ENCODE data around the gene NPM1. TPM values are rescaled to one million over a fixed set of nuclear protein-coding genes. Genes with fewer than 3 reads are reported as not detected.
"Not testable (repeated sequence)": the region's sequence is repeated elsewhere in the genome, so short reads cannot be mapped to it uniquely, and the experiment has no call there.

NPM1 gene
- total and polyA plus RNA-seq, 4 experiments from 2014 or later = 595 to 892 (median 817) TPM

- intact Hi-C loops (cut with micrococcal nuclease) = no loop called here
- no peak overlapping the region for H3K4me3 ChIP-seq (ENCODE audit: low read length in 2 of 2)
- POLR2A ChIA-PET (ENCODE audit: partially characterized antibody) = interaction anchor here (1.3 to 1.8 kb wide), 2 partner anchors 17 to 23 kb away, joined by 4 to 9 read pairs; partner anchors contain the start of gene NPM1
- Mint-ChIP-seq H3K4me1 (peaks cover 20 to 40% (median 32%) of the 10 kb centered on the region in 4 donors), H3K27me3 (no peaks in the 10 kb centered on the region), H3K36me3 (peaks cover 66 to 80% of the 10 kb centered on the region in 2 donors), H3K4me3 (no peak overlapping the region), H3K27ac (peak overlapping the region in 1 of 7 donors; percentile 78), H3K9me3 (no peaks in the 10 kb centered on the region)
- peaks cover 19% of the 10 kb centered on the region for H3K4me1 ChIP-seq (ENCODE audit: insufficient read depth, low read length)
- DNase-seq = no peak
- no peaks in the 10 kb centered on the region for H3K27me3 ChIP-seq (ENCODE audit: insufficient read depth, low read length)
- H3K9me3 ChIP-seq (ENCODE audit: control insufficient read depth in 1 of 2, low read length in 2 of 2) = no peaks in the 10 kb centered on the region
- CTCF ChIA-PET (ENCODE audit: partially characterized antibody) = interaction anchor here (2.7 kb wide), 1 partner anchor 8 kb away, joined by 11 read pairs; the partner anchor contains the start of gene FGF18
- peaks cover 58% of the 10 kb centered on the region for H3K36me3 ChIP-seq (ENCODE audit: insufficient read depth, low read length)
- H3K27ac ChIP-seq (ENCODE audit: low read depth, low read length) = no peak overlapping the region
Observed at GRCh38 chr5:171410181-171410580, 22.5 kb downstream of the NPM1 start.

DNA sequence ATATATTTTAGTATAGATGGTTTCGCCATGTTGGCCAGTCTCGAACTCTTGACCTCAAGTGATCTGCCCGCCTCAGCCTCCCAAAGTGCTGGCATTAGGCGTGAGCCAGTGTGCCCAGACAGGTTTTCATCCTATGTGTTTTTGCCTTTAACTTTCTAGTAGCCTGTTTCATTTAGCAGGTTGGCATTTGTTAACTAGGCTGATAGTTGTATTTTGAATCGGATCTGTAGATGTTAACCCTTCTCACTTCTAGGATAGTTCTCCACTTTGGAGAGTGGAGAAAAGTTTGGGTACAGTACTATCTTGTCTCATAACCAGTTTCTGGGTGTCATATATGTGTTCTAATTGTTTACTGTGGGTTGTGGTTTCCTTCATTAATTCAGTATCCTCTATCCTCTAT lies 24.5 kb downstream of the NPM1 start:
- no peak for DNase-seq
- CTCF ChIA-PET (ENCODE audit: partially characterized antibody) = no interaction called here
- Mint-ChIP-seq H3K27me3 (no peaks in the 10 kb centered on the region), H3K36me3 (peaks cover 48 to 60% of the 10 kb centered on the region in 2 donors), H3K4me3 (no peak overlapping the region), H3K27ac (peak overlapping the region in 1 of 7 donors; percentile 64), H3K4me1 (peaks cover 13 to 22% (median 19%) of the 10 kb centered on the region in 4 donors), H3K9me3 (no peaks in the 10 kb centered on the region)
- intact Hi-C loops (cut with micrococcal nuclease) = no loop called here
- no peaks in the 10 kb centered on the region for H3K9me3 ChIP-seq (ENCODE audit: control insufficient read depth in 1 of 2, low read length in 2 of 2)
- H3K27ac ChIP-seq (ENCODE audit: low read depth, low read length) = no peak overlapping the region
- peaks cover 44% of the 10 kb centered on the region for H3K36me3 ChIP-seq (ENCODE audit: insufficient read depth, low read length)
- H3K27me3 ChIP-seq (ENCODE audit: insufficient read depth, low read length) = no peaks in the 10 kb centered on the region
- H3K4me3 ChIP-seq (ENCODE audit: low read length in 2 of 2) = no peak overlapping the region
- POLR2A ChIA-PET (ENCODE audit: partially characterized antibody) = no interaction called here
- H3K4me1 ChIP-seq (ENCODE audit: insufficient read depth, low read length) = peaks cover 19% of the 10 kb centered on the region

DNA sequence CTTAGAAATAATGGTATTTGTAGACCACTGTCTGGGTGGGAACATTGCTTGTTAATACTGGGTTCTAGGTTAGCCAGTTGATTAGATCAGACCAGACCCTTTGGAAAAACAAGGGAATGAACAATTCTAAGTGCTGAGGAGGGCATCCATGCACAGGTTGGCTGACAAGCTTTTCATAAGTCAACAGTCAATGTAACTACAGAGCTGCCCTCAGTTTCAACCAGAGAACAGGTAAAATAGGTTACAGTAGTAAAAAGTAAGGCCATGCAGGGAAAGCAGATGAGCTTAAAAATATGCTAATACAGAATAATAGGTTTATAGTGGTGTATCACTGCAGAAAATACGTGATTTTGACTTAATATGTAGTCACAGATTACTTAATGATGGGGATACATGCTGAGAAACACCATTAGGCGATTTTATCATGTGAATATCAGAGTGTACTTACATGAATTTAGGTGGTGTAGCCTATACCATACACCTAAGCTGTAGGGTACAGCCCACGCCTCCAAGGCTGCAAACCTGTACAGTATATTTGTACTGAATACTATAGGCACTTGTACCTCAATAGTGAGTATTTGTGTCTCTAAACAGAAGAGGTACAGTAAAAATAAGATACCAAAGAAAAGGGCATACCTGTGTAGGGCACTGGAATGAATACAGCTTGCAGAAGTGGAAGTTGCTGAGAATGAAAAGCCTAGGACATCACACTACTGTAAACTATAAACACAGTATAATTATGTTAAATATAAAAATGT lies 25.7 kb downstream of the NPM1 start:
- CTCF ChIA-PET (ENCODE audit: partially characterized antibody) = no interaction called here
- Mint-ChIP-seq H3K27me3 (no peaks in the 10 kb centered on the region), H3K9me3 (no peaks in the 10 kb centered on the region), H3K4me1 (peaks cover 7 to 13% (median 9%) of the 10 kb centered on the region in 4 donors), H3K36me3 (peaks cover 36 to 49% of the 10 kb centered on the region in 2 donors), H3K4me3 (no peak overlapping the region), H3K27ac (peak overlapping the region in 3 of 7 donors; percentile 22 to 68 (median 61))
- POLR2A ChIA-PET (ENCODE audit: partially characterized antibody) = interaction anchor here (1.3 kb wide), 1 partner anchor 26 kb away, joined by 3 read pairs; the partner anchor contains the start of gene NPM1
- H3K36me3 ChIP-seq (ENCODE audit: insufficient read depth, low read length) = peaks cover 32% of the 10 kb centered on the region
- intact Hi-C loops (cut with micrococcal nuclease) = no loop called here
- no peak for DNase-seq
- H3K4me3 ChIP-seq (ENCODE audit: low read length in 2 of 2) = no peak overlapping the region
- H3K9me3 ChIP-seq (ENCODE audit: control insufficient read depth in 1 of 2, low read length in 2 of 2) = no peaks in the 10 kb centered on the region
- H3K27me3 ChIP-seq (ENCODE audit: insufficient read depth, low read length) = no peaks in the 10 kb centered on the region
- H3K27ac ChIP-seq (ENCODE audit: low read depth, low read length) = no peak overlapping the region
- H3K4me1 ChIP-seq (ENCODE audit: insufficient read depth, low read length) = peaks cover 14% of the 10 kb centered on the region

- Mint-ChIP-seq H3K4me1 (peaks cover 6 to 13% (median 11%) of the 10 kb centered on the region in 4 donors), H3K27ac (peak overlapping the region in 2 of 7 donors; percentile 11 to 57), H3K36me3 (peaks cover 29 to 43% of the 10 kb centered on the region in 2 donors)
- H3K36me3 ChIP-seq (ENCODE audit: insufficient read depth, low read length) = peaks cover 26% of the 10 kb centered on the region
- H3K27ac ChIP-seq (ENCODE audit: low read depth, low read length); H3K9me3 ChIP-seq (ENCODE audit: control insufficient read depth in 1 of 2, low read length in 2 of 2); H3K27me3 Mint-ChIP-seq; intact Hi-C loops (cut with micrococcal nuclease); CTCF ChIA-PET (ENCODE audit: partially characterized antibody); H3K9me3 Mint-ChIP-seq; H3K27me3 ChIP-seq (ENCODE audit: insufficient read depth, low read length); H3K4me3 ChIP-seq (ENCODE audit: low read length in 2 of 2); H3K4me3 Mint-ChIP-seq; DNase-seq: not testable (repeated sequence)
- peaks cover 13% of the 10 kb centered on the region for H3K4me1 ChIP-seq (ENCODE audit: insufficient read depth, low read length)
- POLR2A ChIA-PET (ENCODE audit: partially characterized antibody) = interaction anchor here (1.3 kb wide), 1 partner anchor 26 kb away, joined by 3 read pairs; the partner anchor contains the start of gene NPM1
Observed at GRCh38 chr5:171413993-171414392, 26.3 kb downstream of the NPM1 start.

DNA sequence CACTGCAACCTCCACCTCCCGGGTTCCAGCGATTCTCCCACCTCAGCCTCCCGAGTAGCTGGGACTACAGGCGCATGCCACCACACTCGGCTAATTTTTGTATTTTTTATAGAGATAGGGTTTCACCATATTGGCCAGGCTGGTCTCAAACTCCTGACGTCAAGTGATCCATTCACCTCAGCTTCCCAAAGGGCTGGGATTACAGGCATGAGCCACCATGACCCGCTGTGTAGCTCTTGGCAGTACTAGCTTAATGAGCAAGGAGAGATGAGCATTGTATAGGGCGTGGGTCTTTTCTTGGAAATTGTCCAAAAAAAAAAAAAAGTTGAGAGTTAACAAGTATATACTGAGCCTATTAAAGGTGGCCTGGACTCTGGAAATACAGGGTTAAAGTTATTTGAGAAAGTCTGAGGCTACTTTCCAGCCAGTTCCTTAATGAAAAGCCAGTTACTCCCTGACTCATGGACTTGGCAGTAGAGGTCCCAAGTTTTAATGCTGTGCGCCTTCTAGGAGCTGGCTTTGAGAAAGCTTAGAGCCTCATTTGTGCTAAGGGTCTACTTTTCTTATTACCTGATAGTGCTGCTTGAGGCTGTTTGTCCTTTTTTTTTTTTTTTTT lies 27.6 kb downstream of the NPM1 start:
- no peak for DNase-seq
- H3K27me3 ChIP-seq (ENCODE audit: insufficient read depth, low read length) = no peaks in the 10 kb centered on the region
- Mint-ChIP-seq H3K27ac (no peak overlapping the region), H3K4me1 (peaks cover 6 to 11% (median 8%) of the 10 kb centered on the region in 4 donors), H3K4me3 (no peak overlapping the region), H3K36me3 (peaks cover 25 to 33% of the 10 kb centered on the region in 2 donors), H3K27me3 (peaks cover 0 to 2% of the 10 kb centered on the region in 2 donors), H3K9me3 (no peaks in the 10 kb centered on the region)
- H3K4me1 ChIP-seq (ENCODE audit: insufficient read depth, low read length) = peaks cover 12% of the 10 kb centered on the region
- CTCF ChIA-PET (ENCODE audit: partially characterized antibody) = interaction anchor here (0.6 to 0.7 kb wide), 2 partner anchors 493 to 766 kb away, joined by 3 read pairs; no protein-coding TSS in a partner anchor
- H3K9me3 ChIP-seq (ENCODE audit: control insufficient read depth in 1 of 2, low read length in 2 of 2) = no peaks in the 10 kb centered on the region
- POLR2A ChIA-PET (ENCODE audit: partially characterized antibody) = interaction anchor here (0.6 kb wide), 1 partner anchor 491 kb away, joined by 4 read pairs; no protein-coding TSS in a partner anchor
- no peak overlapping the region for H3K4me3 ChIP-seq (ENCODE audit: low read length in 2 of 2)
- intact Hi-C loops (cut with micrococcal nuclease) = loop anchor here (5.0 kb wide), 1 partner anchor 1282 kb away; no protein-coding TSS in a partner anchor
- H3K27ac ChIP-seq (ENCODE audit: low read depth, low read length) = no peak overlapping the region
- H3K36me3 ChIP-seq (ENCODE audit: insufficient read depth, low read length) = peaks cover 19% of the 10 kb centered on the region

GRCh38 chr5:171416160-171417049 lies 28.8 kb downstream of the NPM1 start:
- H3K4me3 ChIP-seq (ENCODE audit: low read length in 2 of 2) = no peak overlapping the region
- H3K36me3 ChIP-seq (ENCODE audit: insufficient read depth, low read length) = peaks cover 11% of the 10 kb centered on the region
- H3K27ac Mint-ChIP-seq = no peak overlapping the region
- H3K27me3 ChIP-seq (ENCODE audit: insufficient read depth, low read length) = peaks cover 8% of the 10 kb centered on the region
- no peak for DNase-seq
- H3K36me3 Mint-ChIP-seq = peaks cover 21 to 23% of the 10 kb centered on the region in 2 donors
- H3K4me1 ChIP-seq (ENCODE audit: insufficient read depth, low read length) = peaks cover 20% of the 10 kb centered on the region
- ChIA-PET POLR2A (ENCODE audit: partially characterized antibody) (no interaction called here), CTCF (ENCODE audit: partially characterized antibody) (interaction anchor here (0.7 kb wide), 1 partner anchor 765 kb away, joined by 3 read pairs; no protein-coding TSS in a partner anchor)
- peaks cover 3 to 7% of the 10 kb centered on the region in 2 donors for H3K27me3 Mint-ChIP-seq
- no peak overlapping the region for H3K27ac ChIP-seq (ENCODE audit: low read depth, low read length)
- peaks cover 7 to 20% (median 13%) of the 10 kb centered on the region in 4 donors for H3K4me1 Mint-ChIP-seq
- H3K9me3 Mint-ChIP-seq = no peaks in the 10 kb centered on the region
- intact Hi-C loops (cut with micrococcal nuclease) = loop anchor here (5.0 kb wide), 1 partner anchor 1281 kb away; no protein-coding TSS in a partner anchor
- no peaks in the 10 kb centered on the region for H3K9me3 ChIP-seq (ENCODE audit: control insufficient read depth in 1 of 2, low read length in 2 of 2)
- no peak overlapping the region for H3K4me3 Mint-ChIP-seq
